ENCODE data around the gene CHEK2. TPM values are rescaled to one million over a fixed set of nuclear protein-coding genes. Genes with fewer than 3 reads are reported as not detected.

CHEK2 gene
- total and polyA plus RNA-seq, 2 of the 4 experiments (the other 2 are of a cell fraction), result 9.9 to 16.1 TPM

DNA sequence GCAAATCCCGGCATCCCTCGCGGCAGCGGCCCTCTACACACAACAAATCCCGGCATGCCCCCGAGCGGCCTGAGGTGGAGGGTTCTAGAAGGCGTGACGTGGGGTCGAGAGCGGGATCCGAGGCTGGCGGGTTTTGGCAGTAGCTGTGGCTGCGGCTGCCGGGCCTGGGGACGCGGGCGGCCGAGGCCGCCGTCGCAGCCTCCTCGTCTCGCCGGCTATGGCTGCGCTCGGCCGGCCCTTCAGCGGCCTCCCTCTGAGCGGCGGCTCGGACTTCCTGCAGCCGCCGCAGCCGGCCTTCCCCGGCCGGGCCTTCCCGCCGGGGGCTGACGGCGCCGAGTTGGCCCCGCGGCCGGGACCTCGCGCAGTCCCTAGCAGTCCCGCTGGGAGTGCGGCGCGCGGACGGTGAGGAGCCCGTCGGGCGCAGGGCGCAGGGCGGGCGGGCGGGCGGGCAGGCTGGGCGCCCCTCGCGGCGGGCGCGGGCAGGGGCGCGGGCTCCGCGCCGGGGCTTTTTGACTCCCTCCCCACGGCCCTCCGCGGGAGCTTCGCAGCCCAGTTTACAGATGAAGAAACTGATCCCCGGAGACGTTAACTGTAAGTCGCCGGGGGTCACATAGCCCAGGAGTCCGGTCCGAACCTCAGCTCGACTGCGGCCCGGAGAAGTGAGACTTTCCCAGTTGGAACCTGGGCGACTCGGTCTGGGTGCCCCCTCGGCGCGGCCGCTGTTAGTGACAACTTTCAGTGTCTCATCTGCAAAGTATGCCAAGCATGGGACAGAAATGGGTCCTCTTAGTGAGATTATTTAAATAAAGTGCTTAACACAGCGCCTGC lies 31.2 kb upstream of the CHEK2 start, which contains the start of gene CCDC117:
TSS of gene CCDC117 (plus strand) at position 63 of the 828 bp plus-strand sequence. CDS start at position 218, 155 bp downstream.
- Histone ChIP-seq H2AK9ac (replicated peaks; ENCODE audit: low read depth, low read length, poor library complexity) (peak within 1 kb of the TSS; percentile 65), H4K5ac (ENCODE audit: low read depth, low read length) (peak within 1 kb of the TSS; percentile 71), H4K8ac (ENCODE audit: low read depth in 2 of 2, low read length in 2 of 2) (peak within 1 kb of the TSS; percentile 52 to 96), H3K79me1 (ENCODE audit: low read depth in 1 of 2, low read length in 2 of 2) (peaks cover 14 to 38% of the 10 kb centered on the region in 2 experiments), H3K4me1 (ENCODE audit: control insufficient read depth, insufficient read depth, low read length) (no peaks in the 10 kb centered on the region), H3K9me1 (ENCODE audit: insufficient read depth, low read length) (peaks cover 3% of the 10 kb centered on the region; the same call in 1 of the 2 replicates), H2BK20ac (ENCODE audit: low read depth, low read length) (peak within 1 kb of the TSS; percentile 21; the same call in 1 of the 2 replicates), H3K9ac (ENCODE audit: low read depth, low read length) (peak within 1 kb of the TSS; percentile 61), H3K4ac (ENCODE audit: low read depth, low read length) (peak within 1 kb of the TSS; percentile 38), H3K4me3 (ENCODE audit: insufficient read depth, low read depth, low read length) (peak within 1 kb of the TSS; percentile 61), H3K23ac (ENCODE audit: low read depth, low read length) (peak within 1 kb of the TSS; percentile 57), H2BK120ac (ENCODE audit: low read depth, low read length) (peak within 1 kb of the TSS; percentile 64), H3K4me2 (ENCODE audit: low read depth, low read length) (peak within 1 kb of the TSS; percentile 89), H3K36me3 (ENCODE audit: control insufficient read depth, insufficient read depth, low read length) (peaks cover 15% of the 10 kb centered on the region), H3K27ac (ENCODE audit: insufficient read depth, low read length) (peak within 1 kb of the TSS; percentile 79), H2BK5ac (ENCODE audit: low read depth, low read length, poor library complexity, severe bottlenecking) (peak within 1 kb of the TSS; percentile 84), H3K56ac (ENCODE audit: extremely low read depth, insufficient read depth, low read length) (peak within 1 kb of the TSS; percentile 67), H4K20me1 (ENCODE audit: insufficient read depth, low read length) (peaks cover 23% of the 10 kb centered on the region), H2BK15ac (ENCODE audit: low read depth, low read length) (peak within 1 kb of the TSS; percentile 88; the same call in 1 of the 3 replicates), H2AFZ (replicated peaks; ENCODE audit: low read length, poor library complexity) (peak within 1 kb of the TSS; percentile 95), H3K27me3 (ENCODE audit: control insufficient read depth, insufficient read depth, low read length) (no peaks in the 10 kb centered on the region), H3K14ac (replicated peaks; ENCODE audit: low read depth, low read length) (peak within 1 kb of the TSS; percentile 29), H4K91ac (ENCODE audit: insufficient read depth, low read depth, low read length) (peak within 1 kb of the TSS; percentile 21), H3K9me3 (ENCODE audit: control insufficient read depth, insufficient read depth, low read length) (peaks cover 2% of the 10 kb centered on the region; the same call in 1 of the 2 replicates), H2AK5ac (ENCODE audit: low read depth, low read length) (peak within 1 kb of the TSS; percentile 53), H3K18ac (ENCODE audit: low read depth, low read length) (peak within 1 kb of the TSS; percentile 75)
- TF ChIP-seq RCOR1 (IDR thresholded peaks at IDR 0.05; ENCODE audit: insufficient replicate concordance, low read length) (peak; percentile 73), ELK1 (IDR thresholded peaks at IDR 0.05; ENCODE audit: borderline replicate concordance, low read depth, low read length) (no peak), USF2 (IDR thresholded peaks at IDR 0.05; ENCODE audit: low read depth, low read length) (0 out of 2 replicates have a peak, but pooled peaks have one; percentile 6), POLR2A (IDR thresholded peaks at IDR 0.05; ENCODE audit: low read depth, low read length) (peak; percentile 71; the same call in 1 of the 2 replicates), MXI1 (IDR thresholded peaks at IDR 0.05; ENCODE audit: borderline replicate concordance, low read depth, low read length) (peak; percentile 68; the same call in 1 of the 2 replicates), MAZ (IDR thresholded peaks at IDR 0.05; ENCODE audit: borderline replicate concordance, low read depth, low read length) (peak; percentile 62), BHLHE40 (IDR thresholded peaks at IDR 0.05; ENCODE audit: low read depth, low read length) (no peak)
- TF ChIP-seq, protein P1, sequence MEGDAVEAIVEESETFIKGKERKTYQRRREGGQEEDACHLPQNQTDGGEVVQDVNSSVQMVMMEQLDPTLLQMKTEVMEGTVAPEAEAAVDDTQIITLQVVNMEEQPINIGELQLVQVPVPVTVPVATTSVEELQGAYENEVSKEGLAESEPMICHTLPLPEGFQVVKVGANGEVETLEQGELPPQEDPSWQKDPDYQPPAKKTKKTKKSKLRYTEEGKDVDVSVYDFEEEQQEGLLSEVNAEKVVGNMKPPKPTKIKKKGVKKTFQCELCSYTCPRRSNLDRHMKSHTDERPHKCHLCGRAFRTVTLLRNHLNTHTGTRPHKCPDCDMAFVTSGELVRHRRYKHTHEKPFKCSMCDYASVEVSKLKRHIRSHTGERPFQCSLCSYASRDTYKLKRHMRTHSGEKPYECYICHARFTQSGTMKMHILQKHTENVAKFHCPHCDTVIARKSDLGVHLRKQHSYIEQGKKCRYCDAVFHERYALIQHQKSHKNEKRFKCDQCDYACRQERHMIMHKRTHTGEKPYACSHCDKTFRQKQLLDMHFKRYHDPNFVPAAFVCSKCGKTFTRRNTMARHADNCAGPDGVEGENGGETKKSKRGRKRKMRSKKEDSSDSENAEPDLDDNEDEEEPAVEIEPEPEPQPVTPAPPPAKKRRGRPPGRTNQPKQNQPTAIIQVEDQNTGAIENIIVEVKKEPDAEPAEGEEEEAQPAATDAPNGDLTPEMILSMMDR (conservative IDR thresholded peaks at IDR 0.05; ENCODE audit: low read depth, low read length), result peak; percentile 45
- CTCF ChIA-PET, result interaction anchor here (0.6 kb wide), 2 partner anchors 18 to 211 kb away, joined by 3 to 7 read pairs; no protein-coding TSS in a partner anchor
- 1% methylated on average over 40 of the region's 92 CpGs; no CpG with 5 or more reads in 1 of the 2 experiments for WGBS, 2 experiments (ENCODE audit: extremely low coverage in 2 of 2, insufficient read length in 1 of 2)
- no TSS peak for BruUV-seq (replicated peaks)
- dilution Hi-C loops (cut with HindIII; ENCODE audit: low sequenced_read_pairs, unreplicated experiment), result no loop called here
- POLR2A ChIA-PET (ENCODE audit: unreplicated experiment), result interaction anchor here (0.7 to 0.9 kb wide), 2 partner anchors 22 to 28 kb away, joined by 3 to 4 read pairs; partner anchors contain the start of gene XBP1
- in situ Hi-C loops (cut with MboI; ENCODE audit: low sequenced_read_pairs), result no loop called here
- peak; percentile 95 for DNase-seq
- intact Hi-C loops (cut with micrococcal nuclease), result loop anchor here (5.0 kb wide), 3 partner anchors 61 to 166 kb away; partner anchors contain the start of gene TTC28
- ATAC-seq (ENCODE audit: low read depth), result peak; percentile 95
